HG03521 (cell line): ENCODE data around the gene OR13C8.

Source experiments
- ATAC-seq: cut with Tn5 transposase; IDR thresholded peaks from one replicate; pipeline ENCODE4 v1.9.1; 2021; ENCODE audit warnings: mild to moderate bottlenecking, moderate library complexity; ENCODE audit not compliant: unreplicated experiment

Gene OR13C8

DNA sequence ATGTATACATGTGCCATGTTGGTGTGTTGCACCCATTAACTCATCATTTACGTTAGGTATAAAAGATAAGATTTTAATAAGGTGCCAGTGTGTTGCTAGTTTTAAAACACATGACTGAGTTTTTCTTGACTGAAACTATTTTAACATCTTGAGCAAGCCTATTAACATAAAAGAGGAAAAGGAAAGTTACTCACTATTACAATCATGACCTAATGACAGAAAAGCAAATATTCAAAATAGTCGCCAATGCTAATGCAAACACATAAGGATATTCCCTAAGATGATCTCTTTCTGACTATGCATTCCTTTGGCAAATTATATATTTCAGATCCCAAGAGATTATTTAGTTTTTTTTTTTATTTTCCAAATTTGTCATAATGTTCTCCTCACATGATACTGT is 42.2 kb downstream of the OR13C8 start:
- ATAC-seq = no peak

DNA sequence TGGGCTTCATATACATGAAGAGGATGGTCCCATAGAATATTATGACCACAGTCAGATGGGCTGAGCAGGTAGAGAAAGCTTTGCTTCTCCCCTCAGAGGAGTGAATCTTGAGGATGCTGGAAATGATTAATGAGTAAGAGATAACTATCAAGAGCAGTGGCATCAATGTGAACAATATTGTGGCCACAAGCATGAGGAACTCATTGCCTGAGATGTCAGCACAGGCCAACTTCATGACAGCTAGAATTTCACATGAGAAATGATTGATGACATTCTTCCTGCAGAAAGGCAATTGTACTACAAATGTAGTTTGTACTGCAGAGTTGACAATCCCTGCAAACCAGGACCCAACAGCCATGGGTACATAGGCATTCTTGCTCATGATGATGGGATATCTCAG is 48.5 kb downstream of the OR13C8 start:
- no peak for ATAC-seq

DNA sequence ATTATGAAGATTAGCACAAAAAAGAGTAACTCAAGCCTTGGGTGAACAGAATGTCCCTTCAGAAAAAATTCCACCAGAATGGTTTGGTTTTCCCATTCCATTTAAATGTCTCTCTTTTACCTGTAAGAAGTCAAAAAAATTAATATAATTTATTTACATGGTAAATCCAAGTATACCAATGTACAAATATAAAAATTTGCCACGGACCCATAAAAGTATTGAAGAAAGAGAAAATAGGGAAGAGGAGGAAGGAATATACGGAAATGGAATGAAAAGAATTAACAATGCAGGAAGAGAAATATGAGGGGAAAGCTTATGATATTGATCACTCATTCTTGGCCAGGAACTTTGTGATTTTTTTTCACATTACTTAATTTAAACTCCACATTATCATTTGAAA is 49.1 kb downstream of the OR13C8 start, which contains the start of gene OR13C9:
Gene OR13C9 (minus strand): TSS at position 101 of the 400 bp plus-strand sequence. CDS start 0 bp downstream, at position 101.
- no peak for ATAC-seq
